HG03159 (cell line): ENCODE measurements around the gene FCGR1A.
"Not testable (repeated sequence)": the region's sequence is repeated elsewhere in the genome, so short reads cannot be mapped to it uniquely, and the experiment has no call there.

Experiments
- ATAC-seq: cut with Tn5 transposase; IDR thresholded peaks from one replicate; pipeline ENCODE4 v1.9.1; 2021; ENCODE audit warnings: mild to moderate bottlenecking, moderate library complexity; ENCODE audit not compliant: unreplicated experiment

The FCGR1A gene

DNA sequence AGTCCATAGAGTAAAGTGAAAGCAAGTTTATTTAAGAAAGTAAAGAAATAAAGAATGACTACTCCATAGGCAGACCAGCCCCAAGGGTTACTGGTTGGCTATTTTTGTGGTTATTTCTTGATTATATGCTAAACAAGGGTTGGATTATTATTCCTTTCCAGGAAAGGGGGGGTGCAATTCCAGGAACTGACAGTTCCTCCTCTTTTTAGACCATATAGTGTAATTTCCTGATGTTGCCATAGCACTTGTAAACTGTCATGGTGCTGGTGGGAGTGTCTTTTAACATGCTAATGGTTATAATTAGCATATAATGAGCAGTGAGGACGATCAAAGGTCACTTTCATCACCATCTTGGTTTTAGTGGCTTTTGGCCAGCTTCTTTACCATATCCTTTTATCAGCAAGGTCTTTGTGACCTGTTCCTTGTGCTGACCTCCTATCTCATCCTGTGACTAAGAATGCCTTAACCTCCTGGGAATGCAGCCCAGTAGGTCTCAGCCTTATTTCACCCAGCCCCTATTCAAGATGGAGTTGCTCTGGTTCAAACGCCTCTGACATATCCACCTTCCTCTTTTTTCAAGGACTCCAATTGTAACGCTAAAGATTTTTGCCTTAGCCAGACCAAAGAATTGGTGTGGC, 6.9 kb upstream of the FCGR1A start:
- not testable (repeated sequence) for ATAC-seq

DNA sequence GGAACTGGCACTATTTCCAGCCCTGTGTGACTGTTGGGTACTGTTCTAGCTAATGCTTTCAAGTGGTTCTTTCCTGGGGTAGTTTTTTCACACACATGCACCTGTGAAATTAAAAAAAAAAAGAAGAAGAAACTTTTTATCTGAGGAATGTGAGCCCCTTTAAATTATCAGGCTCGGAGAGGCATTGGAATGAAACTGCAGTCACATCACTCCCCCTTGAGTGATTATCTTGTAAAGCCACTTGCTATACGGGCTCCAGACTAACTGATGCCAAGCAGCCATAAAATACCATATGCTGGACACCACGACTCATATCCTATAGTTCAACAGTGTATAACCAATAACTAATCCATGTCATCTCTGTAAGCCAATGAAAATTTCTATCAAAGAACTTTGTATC, 5.4 kb upstream of the FCGR1A start:
- ATAC-seq = not testable (repeated sequence)

- not testable (repeated sequence) for ATAC-seq
Observed at GRCh38 chr1:149778313-149778712, 4.2 kb upstream of the FCGR1A start.

DNA sequence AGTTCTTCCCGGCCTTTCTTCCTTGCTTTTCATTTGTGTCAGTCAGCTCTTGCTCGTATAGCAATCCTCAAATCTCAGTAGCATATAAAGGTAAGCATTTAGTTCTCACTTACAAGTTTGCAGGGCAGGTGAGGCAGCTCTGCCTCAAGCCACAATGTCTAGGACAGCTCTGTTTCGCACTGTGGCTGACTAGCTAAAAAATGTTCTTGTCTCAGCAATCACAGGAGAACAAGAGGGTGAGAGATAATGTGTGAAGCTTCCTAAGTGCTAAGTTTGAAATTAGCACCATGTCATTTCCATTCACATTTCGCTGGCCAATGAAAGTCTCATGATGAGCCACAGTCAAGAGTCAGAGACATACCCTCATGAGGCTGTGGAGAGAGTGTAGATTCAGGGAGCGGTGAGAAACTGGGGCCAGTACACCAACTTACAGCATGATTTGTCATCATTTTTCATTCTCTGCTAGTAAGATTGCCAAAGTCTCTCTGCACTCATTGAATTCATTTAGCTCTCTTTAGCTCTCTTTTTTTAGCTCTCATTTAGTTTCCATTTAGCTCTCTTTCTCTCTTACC, 995 bp upstream of the FCGR1A start:
- ATAC-seq = not testable (repeated sequence)

- not testable (repeated sequence) for ATAC-seq
Observed at GRCh38 chr1:149783289-149783688, 795 bp downstream of the FCGR1A start.

GRCh38 chr1:149783868-149784267, 1.4 kb downstream of the FCGR1A start:
- ATAC-seq = not testable (repeated sequence)

- not testable (repeated sequence) for ATAC-seq
Observed at GRCh38 chr1:149787688-149788451, 5.4 kb downstream of the FCGR1A start.

DNA sequence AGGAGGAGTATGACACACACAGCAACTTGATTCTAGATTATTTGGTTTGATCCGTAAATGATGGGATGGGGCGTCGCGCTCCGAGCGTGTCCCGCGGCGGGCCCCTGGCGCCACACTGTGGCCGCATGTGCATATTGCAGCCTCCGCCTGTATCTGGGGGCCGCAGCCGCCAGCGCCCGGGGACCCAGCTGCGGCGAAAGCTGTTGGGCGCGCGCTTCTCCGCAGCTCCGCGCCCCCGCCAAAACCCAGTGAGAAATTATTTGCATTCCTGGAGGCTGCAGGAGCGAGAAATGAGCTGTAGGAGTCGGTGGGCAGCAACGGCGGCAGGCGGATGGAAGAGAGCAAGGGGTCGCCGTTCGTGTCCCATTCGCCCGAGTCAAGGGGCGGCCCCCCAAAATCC, 10.0 kb downstream of the FCGR1A start:
- ATAC-seq = peak; percentile 64

DNA sequence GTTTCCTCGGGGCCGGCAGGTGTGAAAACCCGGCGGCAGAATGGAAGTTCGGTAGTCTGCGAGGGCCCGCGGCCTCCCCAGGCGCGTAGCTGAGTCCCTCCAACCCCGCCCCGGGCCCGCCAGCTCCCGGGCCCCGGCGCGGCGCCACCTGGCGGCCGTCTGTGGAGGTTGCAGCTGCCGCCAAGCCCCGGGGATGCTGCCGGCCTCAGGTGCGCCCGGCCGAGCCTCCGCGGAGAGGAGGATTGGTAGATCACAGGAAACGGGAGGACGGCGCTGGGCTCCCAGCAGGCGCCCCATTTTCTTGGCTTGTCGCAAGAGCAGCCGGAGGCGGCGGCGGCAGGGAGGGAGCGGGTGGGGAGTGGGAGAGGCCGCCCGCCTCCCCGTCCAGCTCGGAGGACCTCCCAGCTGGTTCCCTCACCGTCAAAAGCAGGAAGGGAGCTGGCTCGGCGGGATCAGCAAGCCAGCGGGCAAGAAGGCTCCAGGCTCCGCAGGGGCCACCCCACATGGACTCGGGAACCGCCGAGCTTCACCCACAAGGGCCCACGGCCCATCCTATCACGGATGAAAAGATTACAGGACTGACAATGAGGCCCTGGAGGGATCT, 10.5 kb downstream of the FCGR1A start:
- ATAC-seq = peak; percentile 84

DNA sequence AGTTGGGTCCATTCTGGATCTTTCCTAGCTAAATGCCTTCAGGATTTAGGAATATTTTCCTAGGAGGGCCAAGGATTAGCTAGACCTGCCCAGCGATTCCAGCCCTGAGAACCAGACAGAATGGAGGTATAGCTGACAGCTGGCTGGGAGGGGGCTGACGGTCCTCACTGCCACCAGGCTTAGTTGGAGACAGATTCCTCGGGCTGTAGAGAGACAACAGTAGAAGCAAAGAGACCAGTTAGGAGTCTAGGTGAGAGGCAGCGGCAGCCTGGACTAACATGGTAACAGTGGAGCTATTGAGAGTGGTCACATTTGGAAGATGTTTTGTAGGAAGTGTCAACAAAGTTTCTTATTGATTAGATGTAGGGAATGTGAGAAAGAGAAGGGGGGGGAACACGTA, 11.4 kb downstream of the FCGR1A start:
- not testable (repeated sequence) for ATAC-seq

DNA sequence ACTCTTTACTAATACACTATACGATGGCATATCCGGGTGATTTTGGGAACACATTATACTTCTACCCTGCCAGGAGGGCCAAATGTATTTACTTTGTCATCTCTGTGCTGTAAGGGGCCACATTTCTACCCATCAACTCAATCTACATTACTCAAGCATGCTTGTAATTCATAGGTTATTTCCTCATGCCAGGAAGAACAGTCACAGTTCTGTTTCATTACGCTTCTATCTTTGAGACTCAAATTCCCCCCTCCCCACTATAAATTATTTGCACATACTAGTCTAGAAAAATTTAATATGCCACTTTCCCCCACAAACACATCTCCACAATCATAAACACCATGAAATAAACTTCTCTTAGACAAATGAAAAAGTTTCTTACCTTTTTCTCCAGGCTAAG, 19.1 kb downstream of the FCGR1A start:
- ATAC-seq = not testable (repeated sequence)

DNA sequence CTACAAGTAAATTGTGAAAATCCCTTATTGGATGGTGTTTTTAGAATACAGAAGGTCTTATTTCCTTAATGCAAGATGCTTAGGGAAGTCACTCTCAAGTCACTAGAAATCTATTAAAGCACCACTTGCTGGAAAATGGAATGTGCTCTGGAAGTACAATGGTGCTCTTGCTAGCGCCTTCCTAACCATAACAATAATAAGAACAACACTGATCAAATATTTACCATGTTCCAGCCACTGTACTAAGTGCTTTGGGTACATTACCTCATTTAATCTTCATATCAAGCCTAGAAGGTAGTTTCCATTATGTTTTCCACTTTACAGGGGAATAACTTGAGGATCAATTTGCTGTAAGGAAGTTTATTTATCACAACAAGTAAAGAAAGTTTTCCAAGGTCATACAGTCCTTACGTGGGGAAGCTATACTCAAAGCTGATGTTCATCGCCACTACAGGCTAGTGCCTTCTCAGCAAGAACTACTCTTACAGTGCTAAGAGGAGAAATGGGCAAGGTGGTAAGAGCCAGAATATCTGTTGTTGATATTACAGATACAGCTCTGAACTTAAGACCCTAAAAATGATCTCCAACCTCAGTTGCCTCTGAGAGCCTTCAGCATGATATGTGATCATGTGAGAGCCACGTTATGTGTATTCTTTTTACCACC, 22.1 kb downstream of the FCGR1A start:
- not testable (repeated sequence) for ATAC-seq

DNA sequence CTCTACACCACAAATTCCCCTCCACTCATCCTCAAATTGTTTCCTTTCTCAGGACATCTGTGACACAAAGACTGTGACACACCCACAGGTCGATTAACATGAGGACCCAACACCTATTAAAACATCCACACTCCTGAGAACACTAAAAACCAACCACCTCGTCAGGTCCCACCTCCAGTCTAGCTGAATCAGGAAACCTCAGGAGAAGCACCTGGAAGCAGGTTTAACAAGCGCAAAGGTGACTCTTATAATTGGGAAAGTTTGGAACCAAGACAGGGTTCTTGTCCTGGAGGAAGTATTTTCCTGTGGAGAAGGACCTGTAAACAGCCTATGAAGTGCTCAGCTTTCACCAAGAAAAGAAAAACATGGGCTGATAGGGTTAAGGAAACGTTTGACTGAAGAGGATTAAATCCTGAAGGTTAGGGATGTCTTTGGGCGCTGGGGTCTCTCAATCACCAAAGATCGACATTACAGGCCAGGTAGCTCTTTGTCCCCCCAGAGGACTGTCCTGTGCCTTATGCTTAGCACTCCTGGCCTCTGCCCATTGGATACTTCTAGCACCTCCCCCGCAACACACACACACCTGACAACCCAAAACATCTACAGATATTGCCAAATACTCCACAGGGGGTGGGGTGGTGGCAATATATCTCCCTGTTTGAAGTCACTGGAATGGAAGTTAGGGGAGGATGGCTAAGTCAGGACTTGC, 28.4 kb downstream of the FCGR1A start:
- not testable (repeated sequence) for ATAC-seq

DNA sequence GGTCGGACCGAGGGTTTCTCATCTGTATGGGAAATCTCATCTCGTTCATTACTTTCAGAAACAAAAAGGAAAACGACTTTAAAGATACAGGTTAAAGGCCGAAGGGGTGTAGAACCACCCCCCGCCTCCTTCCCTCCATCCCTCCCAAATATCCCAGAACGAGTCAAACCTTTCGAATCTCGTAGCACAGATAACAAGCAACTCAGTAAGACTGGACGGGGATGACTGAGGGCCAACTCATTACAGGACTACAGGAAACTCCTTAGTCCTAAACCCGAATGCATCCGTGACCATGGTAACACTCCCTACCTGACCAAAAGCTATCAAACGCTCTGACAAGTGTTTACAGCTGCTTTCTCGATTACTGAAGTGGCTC, 29.0 kb downstream of the FCGR1A start:
- ATAC-seq = peak; percentile 28

- ATAC-seq = peak; percentile 70
Observed at GRCh38 chr1:149811890-149812829, 29.7 kb downstream of the FCGR1A start.

GRCh38 chr1:149812893-149813801, 30.7 kb downstream of the FCGR1A start:
- ATAC-seq = peak; percentile 34

- not testable (repeated sequence) for ATAC-seq
Observed at GRCh38 chr1:149820387-149820786, 37.9 kb downstream of the FCGR1A start.

DNA sequence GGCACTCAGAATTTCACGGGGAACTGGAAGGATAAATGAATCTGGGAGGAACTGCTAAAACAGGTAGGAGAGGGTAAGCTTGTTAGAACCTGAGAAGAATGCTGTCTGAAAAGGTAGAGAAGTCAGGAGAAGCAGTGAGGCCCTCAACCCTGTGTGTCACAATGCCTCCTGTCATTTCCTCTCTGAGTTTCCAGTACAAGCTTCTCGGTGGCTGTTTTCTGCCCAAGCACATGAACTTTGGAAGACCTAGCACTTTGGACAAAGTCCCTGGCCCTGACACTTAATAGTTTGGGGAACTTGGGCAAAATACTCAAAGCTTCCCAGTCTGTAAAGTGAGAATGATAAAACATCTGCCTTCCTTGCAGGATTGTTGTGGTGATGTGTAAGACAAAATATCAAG, 44.1 kb downstream of the FCGR1A start:
- ATAC-seq = not testable (repeated sequence)
